Omental fat pad (tissue), 4 donors: Measurements from ENCODE around the gene MCF2L2. TPM values are rescaled to one million over a fixed set of nuclear protein-coding genes. Genes with fewer than 3 reads are reported as not detected.
"Not testable (repeated sequence)": the region's sequence is repeated elsewhere in the genome, so short reads cannot be mapped to it uniquely, and the experiment has no call there.

Experiments
- ATAC-seq: fragments of 150-250 bp; one replicate; pipeline ENCODE4 v1.9.1; 2016; ENCODE audit warnings: mild to moderate bottlenecking, moderate library complexity; ENCODE audit not compliant: low FRiP score
- DNase-seq: peaks from one replicate; pipeline ENCODE4 v3.0.0-alpha.2; 2019; ENCODE audit warnings: low spot score
- CTCF ChIP-seq, 3 donors: fragments of 450-650 bp; IDR thresholded peaks; one replicate each; pipeline ENCODE4 v1.5.1; 2016 to 2017; ENCODE audit warnings: antibody characterized with exemption in 3 of 3, mild to moderate bottlenecking in 3 of 3, moderate library complexity in 2 of 3
- total RNA-seq, 4 donors: library from RNA; depleted of rRNA; stranded (reverse); fragments of >200 nt; gene quantifications; one replicate each; pipeline ENCODE4 v1.1.0, GENCODE V29; 2016

The MCF2L2 gene
- under 1 TPM; under 0.01 to 0.84 (median 0.39) TPM for total RNA-seq

- no peak for TF ChIP-seq CTCF (IDR thresholded peaks at IDR 0.05)
- ATAC-seq (peak; percentile 60), DNase-seq (no peak)
Observed at GRCh38 chr3:183428447-183429211, at the start of gene MCF2L2. TSS of gene MCF2L2 (minus strand) at chr3:183428619. CDS start at chr3:183427977, 642 bp downstream.

GRCh38 chr3:183477801-183478456, 49.5 kb upstream of the MCF2L2 start:
- ATAC-seq, result no peak
- TF ChIP-seq CTCF (IDR thresholded peaks at IDR 0.05), result no peak
- no peak for DNase-seq

- DNase-seq, ATAC-seq: not testable (repeated sequence)
Observed at GRCh38 chr3:183475764-183476162, 47.3 kb upstream of the MCF2L2 start.

- DNase-seq (no peak), ATAC-seq (no peak)
- TF ChIP-seq CTCF (IDR thresholded peaks at IDR 0.05), result no peak
Observed at GRCh38 chr3:183475016-183475763, 46.8 kb upstream of the MCF2L2 start.

GRCh38 chr3:183473969-183474368, 45.5 kb upstream of the MCF2L2 start:
- no peak for DNase-seq
- TF ChIP-seq CTCF (IDR thresholded peaks at IDR 0.05), result no peak
- no peak for ATAC-seq

GRCh38 chr3:183472155-183472554, 43.7 kb upstream of the MCF2L2 start:
- TF ChIP-seq CTCF (IDR thresholded peaks at IDR 0.05), result no peak
- ATAC-seq (no peak), DNase-seq (no peak)

GRCh38 chr3:183468424-183468823, 40.0 kb upstream of the MCF2L2 start:
- DNase-seq (no peak), ATAC-seq (no peak)
- no peak for TF ChIP-seq CTCF (IDR thresholded peaks at IDR 0.05)
